Esophagus muscularis mucosa (tissue), 4 donors: ENCODE data around the gene FOXN3. TPM values are rescaled to one million over a fixed set of nuclear protein-coding genes. Genes with fewer than 3 reads are reported as not detected.

Experiments used
- DNase-seq: peaks from one replicate; pipeline ENCODE4 v3.0.0-alpha.2; 2017; ENCODE audit errors: extremely low spot score
- H3K27ac ChIP-seq, 4 donors: fragments of 200-600 bp; sonication (generic); replicated peaks in 1 of 4; 1 replicate in 3 of 4; 2 replicates in 1 of 4; pipeline ENCODE4 v1.5.1; 2016 to 2019; ENCODE audit warnings: mild to moderate bottlenecking in 1 of 4
- H3K27me3 ChIP-seq, 4 donors: fragments of 200-600 bp; sonication (generic); one replicate each; pipeline versions ENCODE4 v1.5.1 to v1.6.0; 2016 to 2019
- H3K36me3 ChIP-seq, 4 donors: fragments of 200-600 bp; sonication (generic); one replicate each; pipeline ENCODE4 v1.5.1; 2016 to 2019
- H3K4me1 ChIP-seq, 4 donors: fragments of 200-600 bp; sonication (generic); one replicate each; pipeline ENCODE4 v1.5.1; 2016 to 2019
- H3K4me3 ChIP-seq, 4 donors: fragments of 200-600 bp; sonication (generic); 1 replicate in 2 of 4; 2 replicates in 2 of 4; pipeline ENCODE4 v1.5.1; 2016 to 2019; ENCODE audit warnings: mild to moderate bottlenecking in 4 of 4, moderate library complexity in 1 of 4
- H3K9me3 ChIP-seq, 4 donors: fragments of 200-600 bp; sonication (generic); 1 replicate in 3 of 4; 2 replicates in 1 of 4; pipeline ENCODE4 v1.5.1; 2016 to 2019
- CTCF ChIP-seq, 3 experiments: fragments of 200-600 bp in 2 of 3; fragments of 450-650 bp in 1 of 3; sonication (generic) in 2 of 3; IDR thresholded peaks; one replicate each; pipeline ENCODE4 v1.5.1; 2017 to 2019; ENCODE audit warnings: antibody characterized with exemption in 3 of 3, mild to moderate bottlenecking in 2 of 3, moderate library complexity in 1 of 3
- EP300 ChIP-seq: sonication (generic); formaldehyde crosslinking; IDR thresholded peaks from one replicate; pipeline ENCODE4 v1.6.1; 2017; ENCODE audit warnings: antibody characterized with exemption
- POLR2A ChIP-seq: fragments of 450-650 bp; IDR thresholded peaks from one replicate; pipeline ENCODE4 v1.6.1; 2017; ENCODE audit warnings: antibody characterized with exemption, moderate library complexity, mild to moderate bottlenecking, low read depth
- POLR2AphosphoS5 ChIP-seq, 2 donors: sonication (generic); formaldehyde crosslinking; IDR thresholded peaks; one replicate each; pipeline ENCODE4 v1.6.1; 2017; ENCODE audit warnings: antibody characterized with exemption in 2 of 2
- WGBS: methylation state at CpG from one replicate; pipeline ENCODE4 v1.1.5; 2018; 5-methylcytosine and 5-hydroxymethylcytosine counted together
- intact Hi-C: fragments of 100-400 bp; cut with DNase I; formaldehyde crosslinking; loops from one replicate; pipeline ENCODE4 v1.15.1; 2023
- total RNA-seq, 4 donors: library from RNA; depleted of rRNA; stranded (reverse); fragments of >200 nt; gene quantifications; one replicate each; pipeline versions ENCODE4 v1.1.0 to v1.2.1, GENCODE V29; 2016

The FOXN3 gene
- total RNA-seq, 4 donors from 2014 or later: 114 to 180 (median 145) TPM

- Histone ChIP-seq H3K4me3 (no peak overlapping the region), H3K27ac (no peak overlapping the region), H3K9me3 (peaks cover 0 to 5% (median under 1%) of the 10 kb centered on the region in 4 donors), H3K27me3 (no peaks in the 10 kb centered on the region), H3K36me3 (no peaks in the 10 kb centered on the region), H3K4me1 (no peaks in the 10 kb centered on the region)
- intact Hi-C loops: no loop called here
- 91% methylated on average over 6 of the region's 6 CpGs for WGBS
- TF ChIP-seq POLR2AphosphoS5 (IDR thresholded peaks at IDR 0.05): no peak
- TF ChIP-seq EP300: no peak
- no peak for TF ChIP-seq POLR2A
- TF ChIP-seq CTCF (IDR thresholded peaks at IDR 0.05): no peak
- no peak for DNase-seq
These were observed 285.9 kb downstream of the FOXN3 start for GRCh38 chr14:89131004-89131750.

- WGBS: 87% methylated on average over 6 of the region's 6 CpGs
- Histone ChIP-seq H3K4me3 (no peak overlapping the region), H3K27ac (no peak overlapping the region), H3K36me3 (no peaks in the 10 kb centered on the region), H3K4me1 (no peaks in the 10 kb centered on the region), H3K9me3 (no peaks in the 10 kb centered on the region), H3K27me3 (no peaks in the 10 kb centered on the region)
- DNase-seq: no peak
- intact Hi-C loops: no loop called here
- no peak for TF ChIP-seq EP300
- no peak for TF ChIP-seq POLR2AphosphoS5 (IDR thresholded peaks at IDR 0.05)
- TF ChIP-seq POLR2A: no peak
- no peak for TF ChIP-seq CTCF (IDR thresholded peaks at IDR 0.05)
These were observed 287.5 kb downstream of the FOXN3 start for GRCh38 chr14:89129570-89129969.

GRCh38 chr14:89128311-89129026, 288.6 kb downstream of the FOXN3 start:
- H3K27me3 ChIP-seq: no peaks in the 10 kb centered on the region
- no peak overlapping the region for H3K27ac ChIP-seq
- H3K36me3 ChIP-seq: no peaks in the 10 kb centered on the region
- H3K4me1 ChIP-seq: no peaks in the 10 kb centered on the region
- H3K9me3 ChIP-seq: no peaks in the 10 kb centered on the region
- no peak overlapping the region for H3K4me3 ChIP-seq
- 93% methylated on average over 10 of the region's 10 CpGs for WGBS
- intact Hi-C loops: no loop called here
- no peak for DNase-seq
- TF ChIP-seq POLR2A: no peak
- no peak for TF ChIP-seq EP300
- TF ChIP-seq CTCF (IDR thresholded peaks at IDR 0.05): no peak
- no peak for TF ChIP-seq POLR2AphosphoS5 (IDR thresholded peaks at IDR 0.05)

- WGBS: 71% methylated on average over 4 of the region's 4 CpGs
- Histone ChIP-seq H3K4me3 (no peak overlapping the region), H3K36me3 (no peaks in the 10 kb centered on the region), H3K4me1 (no peaks in the 10 kb centered on the region), H3K27me3 (no peaks in the 10 kb centered on the region), H3K27ac (no peak overlapping the region), H3K9me3 (no peaks in the 10 kb centered on the region)
- intact Hi-C loops: no loop called here
- DNase-seq: no peak
- no peak for TF ChIP-seq POLR2AphosphoS5 (IDR thresholded peaks at IDR 0.05)
- TF ChIP-seq POLR2A: no peak
- no peak for TF ChIP-seq EP300
- no peak for TF ChIP-seq CTCF (IDR thresholded peaks at IDR 0.05)
These were observed 290.6 kb downstream of the FOXN3 start for GRCh38 chr14:89126461-89126860.
